ENCODE measurements around the gene KMT2B.

GRCh38 chr19:35755131-35755549 lies 37.3 kb downstream of the KMT2B start:
- TF ChIP-seq POLR2A (IDR thresholded peaks at IDR 0.05; ENCODE audit: low read depth, low read length) (no peak), SPI1 (IDR thresholded peaks at IDR 0.05; ENCODE audit: low read depth, low read length) (no peak), POLR2AphosphoS5 (IDR thresholded peaks at IDR 0.05; ENCODE audit: low read depth, low read length) (no peak), PAX5 (IDR thresholded peaks at IDR 0.05; ENCODE audit: insufficient read depth, low read length, severe bottlenecking) (no peak)

All from GM12891 (cell line).